ENCODE measurements around the gene CREG2.

DNA sequence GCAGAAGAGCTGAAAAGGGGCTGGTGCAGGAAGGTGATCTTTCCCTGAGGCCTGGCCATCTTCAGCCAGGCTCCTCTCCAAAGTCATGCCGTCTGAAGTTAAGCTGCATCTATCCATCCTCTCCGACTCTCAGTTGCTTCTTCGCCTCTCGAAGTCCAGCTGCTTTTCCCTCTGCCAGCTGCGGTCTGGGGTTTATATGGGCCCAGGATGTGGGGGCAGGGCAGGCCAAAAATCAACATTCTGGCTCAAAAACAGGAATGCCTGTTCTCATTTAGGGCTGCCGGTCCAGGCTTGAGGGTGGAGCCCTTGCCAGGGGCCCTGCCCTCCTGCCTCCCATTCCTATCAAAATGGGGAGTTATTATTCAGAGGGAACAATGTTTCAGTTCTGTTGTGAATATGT lies 31.2 kb downstream of the CREG2 start:
- TF ChIP-seq, protein P1, sequence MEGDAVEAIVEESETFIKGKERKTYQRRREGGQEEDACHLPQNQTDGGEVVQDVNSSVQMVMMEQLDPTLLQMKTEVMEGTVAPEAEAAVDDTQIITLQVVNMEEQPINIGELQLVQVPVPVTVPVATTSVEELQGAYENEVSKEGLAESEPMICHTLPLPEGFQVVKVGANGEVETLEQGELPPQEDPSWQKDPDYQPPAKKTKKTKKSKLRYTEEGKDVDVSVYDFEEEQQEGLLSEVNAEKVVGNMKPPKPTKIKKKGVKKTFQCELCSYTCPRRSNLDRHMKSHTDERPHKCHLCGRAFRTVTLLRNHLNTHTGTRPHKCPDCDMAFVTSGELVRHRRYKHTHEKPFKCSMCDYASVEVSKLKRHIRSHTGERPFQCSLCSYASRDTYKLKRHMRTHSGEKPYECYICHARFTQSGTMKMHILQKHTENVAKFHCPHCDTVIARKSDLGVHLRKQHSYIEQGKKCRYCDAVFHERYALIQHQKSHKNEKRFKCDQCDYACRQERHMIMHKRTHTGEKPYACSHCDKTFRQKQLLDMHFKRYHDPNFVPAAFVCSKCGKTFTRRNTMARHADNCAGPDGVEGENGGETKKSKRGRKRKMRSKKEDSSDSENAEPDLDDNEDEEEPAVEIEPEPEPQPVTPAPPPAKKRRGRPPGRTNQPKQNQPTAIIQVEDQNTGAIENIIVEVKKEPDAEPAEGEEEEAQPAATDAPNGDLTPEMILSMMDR (IDR thresholded peaks at IDR 0.05) = no peak
- TF ChIP-seq POLR2A (IDR thresholded peaks at IDR 0.05) (no peak), POLR2AphosphoS5 (IDR thresholded peaks at IDR 0.05) (no peak)
